Large intestine (tissue), 3 donors: ENCODE data around the gene DYNC2I2. TPM values are rescaled to one million over a fixed set of nuclear protein-coding genes. Genes with fewer than 3 reads are reported as not detected.
"Not testable (repeated sequence)": the region's sequence is repeated elsewhere in the genome, so short reads cannot be mapped to it uniquely, and the experiment has no call there.

ENCODE experiments used
- DNase-seq, 2 donors: peaks; one replicate each; pipeline versions ENCODE4 v3.0.0 to v3.0.0-alpha.2; 2013
- H3K27ac ChIP-seq: one replicate; pipeline ENCODE4 v1.5.1; 2013; ENCODE audit warnings: low read length
- H3K27me3 ChIP-seq: 2 replicates; pipeline ENCODE4 v1.6.1; 2013; ENCODE audit warnings: low read length; ENCODE audit not compliant: control insufficient read depth, insufficient read depth
- H3K36me3 ChIP-seq: 2 replicates; pipeline ENCODE4 v1.6.1; 2013; ENCODE audit warnings: low read length; ENCODE audit not compliant: control insufficient read depth, insufficient read depth
- H3K4me1 ChIP-seq: one replicate; pipeline ENCODE4 v1.6.1; 2013; ENCODE audit warnings: low read length; ENCODE audit not compliant: control insufficient read depth, insufficient read depth
- H3K4me3 ChIP-seq: one replicate; pipeline ENCODE4 v1.5.1; 2013; ENCODE audit warnings: low read length
- H3K9me3 ChIP-seq: one replicate; pipeline ENCODE4 v1.6.1; 2013; ENCODE audit warnings: mild to moderate bottlenecking, low read depth, low read length, moderate library complexity; ENCODE audit not compliant: control insufficient read depth
- WGBS: methylation state at CpG from one replicate; pipeline ENCODE4 v1.1.5; 2013; ENCODE audit warnings: low lambda C conversion rate; ENCODE audit not compliant: insufficient coverage; 5-methylcytosine and 5-hydroxymethylcytosine counted together
- polyA plus RNA-seq: library from polyadenylated mRNA; unstranded; fragments of 120-200 nt; gene quantifications from one replicate; pipeline ENCODE4 v1.2.1, GENCODE V29; 2013

The DYNC2I2 gene
- polyA plus RNA-seq, 1 donor: 39.8 TPM

DNA sequence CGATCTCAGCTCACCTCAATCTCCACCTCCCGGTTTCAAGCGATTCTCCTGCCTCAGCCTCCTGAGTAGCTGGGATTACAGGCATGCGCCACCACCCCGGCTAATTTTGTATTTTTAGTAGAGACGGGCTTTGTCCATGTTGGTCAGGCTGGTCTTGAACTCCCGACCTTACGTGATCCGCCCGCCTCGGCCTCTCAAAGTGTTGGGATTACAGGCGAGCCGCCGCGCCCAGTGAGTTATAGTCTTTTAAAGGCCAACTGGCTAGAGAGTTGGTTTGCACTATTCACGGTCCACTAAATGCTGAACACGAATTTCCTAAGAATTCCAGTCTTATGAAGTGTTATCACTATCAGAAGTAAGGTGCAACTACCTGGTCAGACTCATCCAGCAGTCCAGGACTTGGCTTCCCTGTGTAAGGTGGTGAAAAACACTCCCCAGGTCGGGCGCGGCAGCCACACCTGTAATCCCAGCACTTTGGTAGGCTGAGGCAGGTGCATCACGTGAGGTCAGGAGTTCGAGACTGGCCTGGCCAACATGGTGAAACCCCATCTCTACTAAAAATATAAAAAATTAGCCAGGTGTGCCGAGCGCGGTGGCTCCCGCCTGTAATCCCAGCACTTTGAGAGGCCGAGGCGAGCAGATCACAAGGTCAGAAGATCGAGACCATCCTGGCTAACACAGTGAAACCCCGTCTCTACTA is 42.6 kb upstream of the DYNC2I2 start:
- not testable (repeated sequence) for H3K27ac ChIP-seq, DNase-seq, H3K27me3 ChIP-seq, H3K4me3 ChIP-seq, H3K9me3 ChIP-seq, H3K4me1 ChIP-seq
- peaks cover 17% of the 10 kb centered on the region for H3K36me3 ChIP-seq
- no CpG with 5 or more reads among the region's 30 CpGs for WGBS

DNA sequence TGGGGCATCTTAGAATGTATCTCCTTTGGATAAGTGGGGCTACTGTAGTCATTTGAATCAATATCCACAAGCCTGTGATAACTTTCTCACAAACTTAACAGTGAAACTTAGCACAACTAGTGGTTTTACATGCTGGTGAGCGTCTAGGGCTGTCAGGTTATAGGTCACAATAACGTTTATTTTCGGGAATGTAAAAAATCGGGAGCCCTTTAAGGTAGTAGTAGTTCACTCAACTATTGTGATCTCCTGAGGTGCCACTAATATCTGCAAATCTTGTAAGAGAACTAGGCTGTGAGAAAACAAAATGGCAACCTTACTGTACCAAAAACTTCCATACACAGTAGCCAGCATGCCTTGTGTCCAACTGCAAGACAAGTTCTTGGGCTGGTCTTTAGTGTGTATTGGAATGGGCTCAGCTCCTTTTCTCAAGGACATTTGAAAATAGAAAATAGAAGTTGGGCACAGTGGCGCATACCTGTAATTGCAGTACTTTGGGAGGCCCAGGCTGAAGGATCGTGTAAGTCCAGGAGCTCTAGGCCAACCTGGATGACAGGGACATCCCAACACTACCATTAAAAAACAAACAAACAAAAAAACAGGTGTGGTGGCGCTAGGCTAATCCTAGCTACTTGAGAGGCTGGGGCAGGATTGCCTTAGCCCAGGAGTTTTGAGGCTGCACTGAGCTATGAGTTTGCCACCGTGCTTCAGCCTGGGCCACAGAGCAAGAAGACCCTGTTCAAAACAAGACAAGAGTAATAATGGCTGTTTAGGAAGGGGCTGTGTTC is 40.5 kb upstream of the DYNC2I2 start:
- WGBS: no CpG with 5 or more reads among the region's 8 CpGs
- Histone ChIP-seq H3K4me3 (no peak overlapping the region), H3K36me3 (peaks cover 38% of the 10 kb centered on the region), H3K27me3 (no peaks in the 10 kb centered on the region), H3K9me3 (no peaks in the 10 kb centered on the region), H3K27ac (no peak overlapping the region), H3K4me1 (no peaks in the 10 kb centered on the region)
- DNase-seq: no peak

DNA sequence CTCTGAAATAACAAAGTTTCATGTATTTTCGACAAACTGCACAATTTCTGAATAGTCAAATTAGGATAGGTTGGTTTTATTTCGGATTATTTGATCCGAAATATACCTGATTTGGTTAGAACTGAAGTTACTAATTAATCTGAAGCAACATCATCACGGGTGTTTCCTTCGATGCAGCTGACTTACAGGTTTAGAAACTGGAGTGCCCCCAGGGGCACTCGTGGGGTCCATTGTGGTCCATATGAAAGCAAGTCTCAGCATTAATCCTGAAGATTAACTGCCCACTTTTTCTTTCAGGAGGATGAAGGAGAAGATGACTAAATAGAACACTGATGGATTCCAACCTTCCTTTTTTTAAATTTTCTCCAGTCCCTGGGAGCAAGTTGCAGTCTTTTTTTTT is 37.7 kb upstream of the DYNC2I2 start:
- peaks cover 47% of the 10 kb centered on the region for H3K36me3 ChIP-seq

DNA sequence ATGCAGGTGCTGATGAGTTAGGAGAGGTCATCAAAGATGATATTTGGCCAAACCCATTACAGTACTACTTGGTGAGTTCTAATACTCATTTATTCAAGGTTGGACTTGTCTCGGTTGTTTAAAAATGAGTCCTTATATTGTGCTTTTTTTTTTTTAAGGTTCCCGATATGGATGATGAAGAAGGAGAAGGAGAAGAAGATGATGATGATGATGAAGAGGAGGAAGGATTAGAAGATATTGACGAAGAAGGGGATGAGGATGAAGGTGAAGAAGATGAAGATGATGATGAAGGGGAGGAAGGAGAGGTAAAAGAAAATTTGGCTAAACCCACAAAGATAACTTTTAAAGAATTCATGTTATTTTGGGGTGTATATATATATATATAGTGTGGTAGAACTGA is 37.1 kb upstream of the DYNC2I2 start:
- DNase-seq, H3K27ac ChIP-seq, H3K4me3 ChIP-seq, H3K9me3 ChIP-seq, H3K27me3 ChIP-seq, H3K4me1 ChIP-seq: not testable (repeated sequence)
- peaks cover 47% of the 10 kb centered on the region for H3K36me3 ChIP-seq
- WGBS: 100% methylated on average over 1 of the region's 3 CpGs

More for the DNA sequence above, 37.7 kb upstream of the DYNC2I2 start:
- no peak overlapping the region for H3K4me3 ChIP-seq
- WGBS: 100% methylated on average over 3 of the region's 6 CpGs
- no peaks in the 10 kb centered on the region for H3K9me3 ChIP-seq
- no peak overlapping the region for H3K27ac ChIP-seq
- H3K4me1 ChIP-seq: no peaks in the 10 kb centered on the region
- no peaks in the 10 kb centered on the region for H3K27me3 ChIP-seq
- DNase-seq: no peak

DNA sequence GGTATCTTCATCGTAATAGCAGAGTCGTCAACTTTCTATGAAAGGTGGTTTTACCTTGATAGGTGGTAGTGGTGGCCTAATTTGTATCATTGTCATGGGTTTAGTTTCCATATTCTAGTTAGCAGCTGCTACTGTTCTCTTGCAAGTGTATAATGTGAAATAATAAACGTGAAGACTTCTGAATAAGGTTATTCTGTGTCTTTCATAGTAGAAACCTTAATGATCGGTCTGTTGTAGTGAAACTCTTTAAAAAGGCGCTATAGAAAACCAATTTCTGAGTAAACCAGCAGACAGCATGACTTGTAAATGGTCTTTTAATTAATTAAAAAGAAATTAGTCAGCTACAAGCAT is 34.0 kb upstream of the DYNC2I2 start:
- no peaks in the 10 kb centered on the region for H3K9me3 ChIP-seq
- no CpG with 5 or more reads among the region's 5 CpGs for WGBS
- H3K27ac ChIP-seq: peak overlapping the region; percentile 64
- H3K36me3 ChIP-seq: peaks cover 37% of the 10 kb centered on the region
- H3K27me3 ChIP-seq: no peaks in the 10 kb centered on the region
- H3K4me3 ChIP-seq: peak overlapping the region; percentile 74
- DNase-seq: no peak
- peaks cover 21% of the 10 kb centered on the region for H3K4me1 ChIP-seq

DNA sequence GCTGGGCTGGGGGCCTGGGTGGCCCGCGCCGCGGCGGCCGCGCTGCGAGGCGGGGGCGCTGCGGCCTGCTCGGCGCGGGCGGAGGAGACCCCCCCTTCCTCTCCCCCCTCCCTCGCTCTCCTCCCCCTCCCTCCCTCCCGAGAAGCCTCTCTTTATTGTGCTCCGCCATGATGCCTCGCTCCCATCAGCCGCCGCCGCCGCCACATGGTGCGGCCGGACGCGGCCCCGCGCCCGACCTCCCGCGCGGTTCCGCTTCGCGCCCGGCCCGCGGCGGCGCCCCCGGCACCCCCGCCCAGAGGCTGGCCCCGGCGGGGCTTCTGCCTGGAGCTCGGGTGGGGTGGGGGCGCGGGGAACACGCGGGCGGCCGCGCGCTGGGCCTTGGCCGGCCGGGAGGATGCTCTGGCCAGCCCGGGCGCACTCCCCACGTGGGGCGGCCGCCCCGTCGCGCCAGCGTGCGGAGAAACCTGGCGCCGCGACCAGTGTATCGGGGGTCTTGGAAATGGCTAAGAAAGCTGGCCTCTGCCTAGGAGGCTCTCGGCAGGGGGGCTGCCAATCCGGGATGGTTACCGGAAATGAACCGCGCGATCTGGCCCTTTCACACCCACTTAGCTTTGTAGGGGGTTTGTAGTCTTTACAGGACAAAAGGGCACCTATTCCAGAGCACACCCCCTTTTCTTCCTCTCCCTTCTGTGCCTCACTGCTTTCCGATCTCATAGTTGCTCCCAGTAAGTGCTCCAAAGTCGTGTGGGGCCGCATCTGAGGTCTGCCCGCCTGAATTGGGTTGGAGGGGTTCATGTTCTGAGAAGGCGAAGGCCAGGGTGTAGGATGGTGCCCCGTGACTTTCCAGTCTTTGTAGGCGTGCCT is 33.4 kb upstream of the DYNC2I2 start:
- H3K4me1 ChIP-seq: peaks cover 27% of the 10 kb centered on the region
- H3K4me3 ChIP-seq: peak overlapping the region; percentile 74
- H3K27ac ChIP-seq: peak overlapping the region; percentile 64
- no CpG with 5 or more reads among the region's 83 CpGs for WGBS
- no peaks in the 10 kb centered on the region for H3K9me3 ChIP-seq
- peaks cover 34% of the 10 kb centered on the region for H3K36me3 ChIP-seq
- peak; percentile 23 to 56 for DNase-seq
- no peaks in the 10 kb centered on the region for H3K27me3 ChIP-seq

DNA sequence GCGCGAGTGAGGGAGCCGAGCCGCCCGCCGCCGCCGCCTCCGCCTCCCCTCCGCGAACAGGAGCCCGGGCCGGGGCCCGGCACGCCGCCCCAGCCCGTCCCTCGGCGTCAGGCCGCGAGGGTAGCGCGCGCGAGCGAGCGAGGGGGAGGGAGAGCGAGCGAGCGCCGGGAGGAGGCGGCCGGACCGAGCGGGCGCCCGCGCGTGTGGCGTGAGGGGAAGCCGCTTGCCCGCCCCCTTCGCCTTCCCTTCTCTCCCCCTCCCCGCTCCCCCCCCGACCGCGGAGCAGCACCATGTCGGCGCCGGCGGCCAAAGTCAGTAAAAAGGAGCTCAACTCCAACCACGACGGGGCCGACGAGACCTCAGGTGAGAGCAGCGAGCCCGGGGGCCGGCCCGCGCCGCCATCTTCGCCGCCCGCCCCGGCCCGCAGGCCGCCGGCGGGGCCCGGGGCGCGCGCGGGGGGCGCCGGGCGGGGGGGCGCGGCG is 32.7 kb upstream of the DYNC2I2 start:
- Histone ChIP-seq H3K4me3 (peak overlapping the region; percentile 56), H3K27ac (peak overlapping the region; percentile 68), H3K4me1 (peaks cover 34% of the 10 kb centered on the region), H3K36me3 (peaks cover 31% of the 10 kb centered on the region), H3K9me3 (no peaks in the 10 kb centered on the region), H3K27me3 (no peaks in the 10 kb centered on the region)
- WGBS: no CpG with 5 or more reads among the region's 80 CpGs
- no peak for DNase-seq

DNA sequence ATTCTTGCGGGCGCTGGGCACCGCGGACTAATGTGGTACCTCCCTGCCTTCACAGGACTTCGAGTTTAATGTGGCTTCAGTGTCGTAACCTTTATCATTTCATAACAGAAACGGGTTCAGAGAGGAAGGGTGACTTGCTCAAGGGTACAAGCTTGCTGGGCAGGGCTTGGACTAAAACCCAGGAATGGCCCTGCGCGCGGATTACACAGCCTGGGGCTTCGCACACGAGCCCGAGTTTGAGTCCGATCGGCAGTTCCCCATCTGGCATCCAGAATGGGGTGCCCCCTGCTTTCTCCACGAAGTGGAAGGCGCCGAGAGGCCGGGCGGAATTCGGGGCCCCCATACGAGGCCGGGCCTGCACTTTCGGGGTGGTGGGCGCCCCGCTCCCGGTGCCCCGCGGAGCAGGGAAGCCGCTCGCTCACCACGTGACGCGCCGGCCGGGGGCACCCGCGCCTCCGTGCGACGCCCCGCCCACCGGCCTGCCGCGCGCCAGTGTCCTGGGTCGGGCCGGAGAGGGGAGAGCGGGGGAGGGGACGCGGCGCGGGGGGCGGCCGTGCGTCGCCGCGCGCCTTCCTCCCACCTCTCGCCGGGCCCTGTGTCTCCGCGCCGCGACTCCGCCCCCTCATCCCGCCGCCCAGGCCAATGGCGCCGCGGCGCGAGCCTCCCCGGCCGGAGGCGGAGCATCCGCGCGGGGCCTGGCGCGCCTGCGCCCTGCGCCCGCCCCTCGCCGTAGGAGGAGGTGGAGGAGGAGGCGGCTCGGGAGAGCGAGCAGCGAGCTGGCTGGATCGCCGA is 32.0 kb upstream of the DYNC2I2 start, which contains the start of gene SET:
Gene SET, plus strand, starts transcription at position 722 of the 792 bp plus-strand sequence. CDS start 361 bp downstream, outside the sequence.
- DNase-seq: peak; percentile 96 to 98
- peaks cover 25% of the 10 kb centered on the region for H3K36me3 ChIP-seq
- no peaks in the 10 kb centered on the region for H3K27me3 ChIP-seq
- no CpG with 5 or more reads among the region's 93 CpGs for WGBS
- H3K27ac ChIP-seq: peak within 1 kb of the TSS; percentile 91
- H3K4me1 ChIP-seq: peaks cover 34% of the 10 kb centered on the region
- peak within 1 kb of the TSS; percentile 74 for H3K4me3 ChIP-seq
- no peaks in the 10 kb centered on the region for H3K9me3 ChIP-seq

DNA sequence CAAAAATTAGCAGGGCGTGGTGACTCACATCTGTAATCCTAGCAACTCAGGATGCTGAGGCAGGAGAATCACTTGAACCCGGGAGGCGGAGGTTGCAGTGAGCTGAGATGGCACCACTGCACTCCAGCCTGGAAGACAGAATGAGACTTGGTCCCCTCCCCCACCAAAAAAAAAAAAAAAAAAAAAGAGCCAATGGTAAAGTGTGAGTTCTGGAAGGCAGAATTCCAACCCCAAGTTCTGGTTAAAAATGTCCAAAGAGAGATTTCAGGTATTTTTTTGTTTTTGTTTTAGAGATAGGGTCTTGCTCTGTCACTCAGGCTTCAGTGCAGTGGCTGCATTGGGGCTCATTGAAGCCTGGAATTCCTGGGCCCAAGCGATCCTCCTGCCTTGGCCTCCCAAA is 30.8 kb upstream of the DYNC2I2 start:
- no peaks in the 10 kb centered on the region for H3K27me3 ChIP-seq
- H3K27ac ChIP-seq: no peak overlapping the region
- no peaks in the 10 kb centered on the region for H3K9me3 ChIP-seq
- H3K36me3 ChIP-seq: peaks cover 12% of the 10 kb centered on the region
- WGBS: no CpG with 5 or more reads among the region's 4 CpGs
- no peak overlapping the region for H3K4me3 ChIP-seq
- no peak for DNase-seq
- H3K4me1 ChIP-seq: peaks cover 41% of the 10 kb centered on the region
